ENCODE data around the gene ANKRD17. TPM values are rescaled to one million over a fixed set of nuclear protein-coding genes. Genes with fewer than 3 reads are reported as not detected.

ANKRD17 gene
- total and polyA plus RNA-seq, 2 donors (not counting 3 experiments of a cell fraction or from before 2014, with no cell fraction given), result 33.3 to 64.4 TPM

GRCh38 chr4:73068491-73069337 is 189.9 kb downstream of the ANKRD17 start:
- peak overlapping the region; percentile 43 for H2AFZ ChIP-seq (ENCODE audit: low read depth, low read length)
- ChIA-PET POLR2A (no interaction called here), CTCF (interaction anchor here (1.1 kb wide), 1 partner anchor 188 kb away, joined by 5 read pairs; no protein-coding TSS in a partner anchor)
- H3K9me1 ChIP-seq (replicated peaks; ENCODE audit: control insufficient read depth, extremely low read depth, insufficient read depth, low read length), result no peaks in the 10 kb centered on the region
- peak overlapping the region; percentile 34 to 87 (median 67) for H3K4me3 ChIP-seq (replicated peaks in 1 of 3; ENCODE audit: insufficient read depth in 1 of 3, low read depth in 1 of 3, low read length in 3 of 3)
- TF ChIP-seq GATA2 (IDR thresholded peaks at IDR 0.05; ENCODE audit: insufficient read depth, insufficient read length, low read depth, low read length) (no peak), POLR2A (IDR thresholded peaks at IDR 0.05; ENCODE audit: low read depth, low read length) (no peak), CTCF (IDR thresholded peaks at IDR 0.05; ENCODE audit: extremely low read depth in 1 of 2, insufficient read depth in 1 of 2, low read depth in 1 of 2, low read length in 2 of 2) (no peak), EZH2 (IDR thresholded peaks at IDR 0.05; ENCODE audit: borderline replicate concordance, low read depth, low read length, severe bottlenecking) (no peak), POLR2AphosphoS5 (IDR thresholded peaks at IDR 0.05; ENCODE audit: insufficient read depth, low read depth, low read length) (no peak), MAX (IDR thresholded peaks at IDR 0.05; ENCODE audit: insufficient read depth, insufficient read length) (no peak), FOS (IDR thresholded peaks at IDR 0.05; ENCODE audit: borderline replicate concordance, insufficient read depth, low read length) (no peak), MYC (IDR thresholded peaks at IDR 0.05; ENCODE audit: low read depth, low read length) (no peak), JUN (IDR thresholded peaks at IDR 0.05; ENCODE audit: borderline replicate concordance, insufficient read depth, insufficient read length, low read depth) (no peak)
- peaks cover 15% of the 10 kb centered on the region for H3K4me1 ChIP-seq (ENCODE audit: control insufficient read depth, extremely low read depth, insufficient read depth, low read length)
- peak overlapping the region; percentile 99 for H3K4me2 ChIP-seq (ENCODE audit: insufficient read depth, low read length)
- H3K27ac ChIP-seq (ENCODE audit: insufficient read depth, low read depth, low read length), result peak overlapping the region; percentile 90
- DNase-seq (ENCODE audit: low read depth, low spot score), result peak; percentile 78
- dilution Hi-C loops (cut with MboI; ENCODE audit: extremely low pct_ligation_motif_present, low sequenced_read_pairs) (no loop called here), intact Hi-C loops (cut with micrococcal nuclease) (loop anchor here (1.0 to 2.0 kb wide), 2 partner anchors 94 to 189 kb away; no protein-coding TSS in a partner anchor)
- BruUV-seq (replicated peaks), result TSS peak; percentile 57
- H3K36me3 ChIP-seq (ENCODE audit: control insufficient read depth in 2 of 2, extremely low read depth in 1 of 2, insufficient read depth in 2 of 2, low read length in 2 of 2), result peaks cover 0 to 2% of the 10 kb centered on the region in 2 experiments
- H3K27me3 ChIP-seq (ENCODE audit: control insufficient read depth in 2 of 2, insufficient read depth in 2 of 2, low read length in 2 of 2), result no peaks in the 10 kb centered on the region
- no peaks in the 10 kb centered on the region for H4K20me1 ChIP-seq (replicated peaks; ENCODE audit: control insufficient read depth, extremely low read depth, insufficient read depth, low read length)
- H3K79me2 ChIP-seq (ENCODE audit: control insufficient read depth, insufficient read depth, low read length), result peaks cover 8% of the 10 kb centered on the region
- H3K9me3 ChIP-seq (replicated peaks; ENCODE audit: control insufficient read depth, insufficient read depth, low read length), result no peaks in the 10 kb centered on the region
- FAIRE-seq, result peak; percentile 58
- H3K9ac ChIP-seq (replicated peaks; ENCODE audit: extremely low read depth, insufficient read depth, low read length), result peak overlapping the region; percentile 88
